ENCODE results near the gene SART3.

GRCh38 chr12:108542320-108542719 lies 18.7 kb downstream of the SART3 start:
- TF ChIP-seq CTCF (conservative IDR thresholded peaks at IDR 0.05; ENCODE audit: low read depth, low read length) (no peak), RAD21 (IDR thresholded peaks at IDR 0.05; ENCODE audit: low read length) (no peak), POLR2A (IDR thresholded peaks at IDR 0.05; ENCODE audit: low read depth, low read length) (no peak), USF2 (IDR thresholded peaks at IDR 0.05; ENCODE audit: low read depth, low read length) (no peak), RFX5 (IDR thresholded peaks at IDR 0.05; ENCODE audit: low read depth, low read length) (no peak), CEBPB (IDR thresholded peaks at IDR 0.05; ENCODE audit: low read depth, low read length) (no peak), BHLHE40 (IDR thresholded peaks at IDR 0.05; ENCODE audit: low read depth, low read length) (no peak), MAZ (IDR thresholded peaks at IDR 0.05; ENCODE audit: borderline replicate concordance, low read depth, low read length) (no peak), SMC3 (IDR thresholded peaks at IDR 0.05; ENCODE audit: low read depth, low read length) (no peak)

All from IMR-90 (cell line).